ENCODE data around the gene OOSP3.

The OOSP3 gene

GRCh38 chr11:59923813-59924212 is 45.2 kb downstream of the OOSP3 start:
- H3K36me3 ChIP-seq: peaks cover 0 to 3% (median 0%) of the 10 kb centered on the region in 11 experiments; a peak in 3 of 22 replicates
- H4K20me1 ChIP-seq: no peaks in the 10 kb centered on the region
- no peaks in the 10 kb centered on the region for H3K4me1 ChIP-seq
- H3K9ac ChIP-seq: no peak overlapping the region
- no peak overlapping the region for H3K4me3 ChIP-seq
- no peak overlapping the region for H3K27ac ChIP-seq
- H3K27me3 ChIP-seq: no peaks in the 10 kb centered on the region
- H3K9me3 ChIP-seq (replicated peaks in 1 of 11): peaks cover 58 to 79% (median 72%) of the 10 kb centered on the region in 11 experiments
- TF ChIP-seq Cebpa-rat (IDR thresholded peaks at IDR 0.05): no peak
- H3K4me2 ChIP-seq: no peak overlapping the region

DNA sequence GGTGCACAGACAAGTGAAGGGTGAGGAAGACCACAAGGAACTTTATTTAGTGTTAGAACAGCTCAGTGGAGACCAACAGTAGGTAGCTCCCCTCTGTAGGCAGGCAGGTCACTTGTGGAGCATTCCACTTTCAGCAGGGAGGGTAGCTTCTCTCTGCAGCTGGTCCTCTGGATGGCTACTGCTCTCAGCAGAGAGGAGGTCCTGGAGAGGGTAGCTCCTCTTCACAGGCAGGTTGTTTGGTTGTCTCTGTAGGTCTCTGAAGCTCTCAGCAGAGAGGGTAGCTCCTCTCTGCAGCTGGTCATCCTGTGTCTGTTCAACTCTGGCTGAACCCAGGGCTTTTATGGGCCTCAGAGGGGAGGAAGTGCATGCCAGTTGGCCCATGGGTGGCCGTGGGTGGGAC is 53.1 kb downstream of the OOSP3 start:
- Histone ChIP-seq H3K9ac (no peak overlapping the region), H3K27me3 (no peaks in the 10 kb centered on the region)

GRCh38 chr11:59938132-59938531 is 59.5 kb downstream of the OOSP3 start, which contains the start of gene OOSP1:
TSS of gene OOSP1 (plus strand) at chr11:59938432. CDS start at chr11:59938455, 23 bp downstream.
- no peak within 1 kb of the TSS for H3K27ac ChIP-seq
- H3K4me3 ChIP-seq: no peak within 1 kb of the TSS
- TF ChIP-seq Cebpa-rat (IDR thresholded peaks at IDR 0.05): no peak
- no peak within 1 kb of the TSS; a peak in 1 of 22 replicates for H3K4me2 ChIP-seq
- H3K27me3 ChIP-seq: no peaks in the 10 kb centered on the region
- H4K20me1 ChIP-seq: no peaks in the 10 kb centered on the region
- H3K4me1 ChIP-seq: 0 out of 20 replicates have a peak, but pooled peaks cover 0 to 6% (median 0%) of the 10 kb centered on the region in 10 experiments
- no peaks in the 10 kb centered on the region; a peak in 1 of 22 replicates for H3K9me3 ChIP-seq (replicated peaks in 1 of 11)
- H3K36me3 ChIP-seq: no peaks in the 10 kb centered on the region
- no peak within 1 kb of the TSS for H3K9ac ChIP-seq

More for the DNA sequence above, 53.1 kb downstream of the OOSP3 start:
- Histone ChIP-seq H3K27ac (no peak overlapping the region), H3K4me2 (no peak overlapping the region), H3K4me3 (peak overlapping the region in 1 of 10 experiments; percentile 10; a peak in 1 of 20 replicates), H3K9me3 (replicated peaks in 1 of 11) (peaks cover 41 to 60% (median 55%) of the 10 kb centered on the region in 11 experiments), H3K4me1 (no peaks in the 10 kb centered on the region), H4K20me1 (no peaks in the 10 kb centered on the region), H3K36me3 (peaks cover 0 to 6% (median 0%) of the 10 kb centered on the region in 11 experiments; a peak in 2 of 22 replicates)
- TF ChIP-seq Cebpa-rat (IDR thresholded peaks at IDR 0.05): no peak

GRCh38 chr11:59938718-59939117 is 60.1 kb downstream of the OOSP3 start:
- Histone ChIP-seq H3K36me3 (no peaks in the 10 kb centered on the region), H3K9ac (no peak overlapping the region), H3K4me2 (no peak overlapping the region; a peak in 1 of 22 replicates), H3K9me3 (replicated peaks in 1 of 11) (no peaks in the 10 kb centered on the region; a peak in 1 of 22 replicates), H3K27ac (no peak overlapping the region), H3K4me1 (0 out of 20 replicates have a peak, but pooled peaks cover 0 to 6% (median 0%) of the 10 kb centered on the region in 10 experiments), H3K27me3 (no peaks in the 10 kb centered on the region), H4K20me1 (no peaks in the 10 kb centered on the region), H3K4me3 (no peak overlapping the region)
- TF ChIP-seq Cebpa-rat (IDR thresholded peaks at IDR 0.05): no peak

DNA sequence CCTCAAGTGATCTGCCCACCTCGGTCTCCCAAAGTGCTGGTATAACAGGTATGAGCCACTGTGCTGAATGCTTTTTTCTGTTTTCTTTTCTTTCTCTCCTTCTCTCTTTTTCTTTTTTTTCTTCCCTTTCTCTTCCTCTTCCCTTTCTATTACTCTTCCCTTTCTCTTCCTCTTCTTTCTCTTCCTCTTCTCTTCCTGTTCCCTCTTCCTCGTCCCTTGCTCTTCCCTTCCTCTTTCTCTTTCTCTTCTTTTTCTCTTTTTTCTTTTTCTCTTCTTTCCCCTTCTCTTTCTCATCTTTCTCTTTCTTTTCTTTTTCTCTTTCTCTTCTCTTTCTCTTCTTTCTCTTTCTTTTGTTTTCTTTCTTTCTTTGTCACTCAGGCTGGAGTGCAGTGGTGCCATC is 60.9 kb downstream of the OOSP3 start:
- H3K4me2 ChIP-seq: no peak overlapping the region
- no peaks in the 10 kb centered on the region for H3K27me3 ChIP-seq
- no peak overlapping the region for H3K9ac ChIP-seq
- H4K20me1 ChIP-seq: no peaks in the 10 kb centered on the region
- no peak overlapping the region for H3K27ac ChIP-seq
- no peak overlapping the region for H3K4me3 ChIP-seq
- H3K36me3 ChIP-seq: no peaks in the 10 kb centered on the region
- H3K4me1 ChIP-seq: peaks cover under 1 to 6% (median 6%) of the 10 kb centered on the region in 10 experiments; a peak in 8 of 20 replicates
- H3K9me3 ChIP-seq (replicated peaks in 1 of 11): peaks cover 0 to 5% (median 0%) of the 10 kb centered on the region in 11 experiments; a peak in 3 of 22 replicates
- no peak for TF ChIP-seq Cebpa-rat (IDR thresholded peaks at IDR 0.05)

DNA sequence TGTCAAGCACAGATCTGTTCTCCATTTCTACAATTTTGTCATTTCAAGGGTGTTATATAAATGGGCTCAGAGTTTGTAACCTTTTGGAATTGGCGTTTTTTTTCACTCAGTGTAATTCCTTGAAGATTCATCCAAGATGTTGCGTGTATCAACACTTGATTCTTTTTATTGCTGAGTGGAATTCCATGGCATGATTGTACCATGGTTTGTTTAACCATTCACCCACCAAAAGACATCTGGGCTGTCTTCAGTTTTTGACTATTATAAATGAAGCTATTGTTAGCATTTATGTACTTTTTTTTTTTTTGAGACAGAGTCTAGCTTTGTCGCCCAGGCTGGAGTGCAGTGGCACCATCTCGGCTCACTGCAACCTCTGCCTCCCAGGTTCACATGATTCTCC is 62.5 kb downstream of the OOSP3 start:
- Histone ChIP-seq H4K20me1 (no peaks in the 10 kb centered on the region), H3K36me3 (no peaks in the 10 kb centered on the region), H3K9ac (no peak overlapping the region), H3K9me3 (replicated peaks in 1 of 11) (peaks cover 0 to 10% (median 7%) of the 10 kb centered on the region in 11 experiments; a peak in 12 of 22 replicates), H3K4me2 (no peak overlapping the region), H3K27ac (no peak overlapping the region), H3K4me3 (no peak overlapping the region), H3K27me3 (no peaks in the 10 kb centered on the region), H3K4me1 (peaks cover 4 to 22% (median 16%) of the 10 kb centered on the region in 10 experiments; a peak in 13 of 20 replicates)
- no peak for TF ChIP-seq Cebpa-rat (IDR thresholded peaks at IDR 0.05)

- no peak for TF ChIP-seq Cebpa-rat (IDR thresholded peaks at IDR 0.05)
- no peaks in the 10 kb centered on the region for H4K20me1 ChIP-seq
- H3K4me1 ChIP-seq: peaks cover 0 to 22% (median 16%) of the 10 kb centered on the region in 10 experiments; a peak in 13 of 20 replicates
- H3K36me3 ChIP-seq: no peaks in the 10 kb centered on the region
- no peak overlapping the region for H3K27ac ChIP-seq
- no peak overlapping the region for H3K4me3 ChIP-seq
- peaks cover 0 to 15% (median 9%) of the 10 kb centered on the region in 11 experiments; a peak in 11 of 22 replicates for H3K9me3 ChIP-seq (replicated peaks in 1 of 11)
- no peaks in the 10 kb centered on the region for H3K27me3 ChIP-seq
- H3K9ac ChIP-seq: no peak overlapping the region
- peak overlapping the region in 5 of 11 experiments; percentile 8 to 54 (median 33); a peak in 8 of 22 replicates for H3K4me2 ChIP-seq
These were observed 65.6 kb downstream of the OOSP3 start for GRCh38 chr11:59943997-59944714.

GRCh38 chr11:59944720-59945119 is 66.1 kb downstream of the OOSP3 start:
- Histone ChIP-seq H3K36me3 (no peaks in the 10 kb centered on the region), H3K27me3 (no peaks in the 10 kb centered on the region), H3K4me3 (no peak overlapping the region), H4K20me1 (no peaks in the 10 kb centered on the region), H3K4me1 (peaks cover 0 to 22% (median 16%) of the 10 kb centered on the region in 10 experiments; a peak in 13 of 20 replicates), H3K9ac (no peak overlapping the region), H3K9me3 (replicated peaks in 1 of 11) (peaks cover 0 to 15% (median 9%) of the 10 kb centered on the region in 11 experiments; a peak in 11 of 22 replicates), H3K27ac (no peak overlapping the region), H3K4me2 (peak overlapping the region in 9 of 11 experiments; percentile 1 to 54 (median 32); a peak in 15 of 22 replicates)
- TF ChIP-seq Cebpa-rat (IDR thresholded peaks at IDR 0.05): no peak
